Activated CD8-positive, alpha-beta memory T cell treated with anti-CD3 and anti-CD28 coated beads for 24 hours (primary cell): ENCODE data around the gene CATSPERD.
"Not testable (repeated sequence)": the region's sequence is repeated elsewhere in the genome, so short reads cannot be mapped to it uniquely, and the experiment has no call there.

Experiments used
- DNase-seq: peaks from one replicate; pipeline ENCODE4 v3.0.0-alpha.2; 2020

CATSPERD gene

GRCh38 chr19:5743630-5744029 lies 23.2 kb downstream of the CATSPERD start:
- DNase-seq = no peak

GRCh38 chr19:5744999-5745398 lies 24.6 kb downstream of the CATSPERD start:
- not testable (repeated sequence) for DNase-seq

- DNase-seq = not testable (repeated sequence)
Measured at GRCh38 chr19:5748920-5749319, 28.5 kb downstream of the CATSPERD start.

GRCh38 chr19:5749505-5749904 lies 29.1 kb downstream of the CATSPERD start:
- DNase-seq = no peak

GRCh38 chr19:5751709-5752108 lies 31.3 kb downstream of the CATSPERD start:
- no peak for DNase-seq

- no peak for DNase-seq
Measured at GRCh38 chr19:5753743-5754142, 33.3 kb downstream of the CATSPERD start.

- DNase-seq = no peak
Measured at GRCh38 chr19:5762608-5763217, 42.3 kb downstream of the CATSPERD start.

GRCh38 chr19:5765220-5765619 lies 44.8 kb downstream of the CATSPERD start:
- no peak for DNase-seq

GRCh38 chr19:5767949-5768348 lies 47.5 kb downstream of the CATSPERD start:
- no peak for DNase-seq

- DNase-seq = no peak
Measured at GRCh38 chr19:5772416-5772815, 52.0 kb downstream of the CATSPERD start.

GRCh38 chr19:5773276-5773675 lies 52.8 kb downstream of the CATSPERD start:
- no peak for DNase-seq

GRCh38 chr19:5774921-5775320 lies 54.5 kb downstream of the CATSPERD start:
- no peak for DNase-seq

GRCh38 chr19:5775668-5776309 lies 55.4 kb downstream of the CATSPERD start:
- DNase-seq = no peak

GRCh38 chr19:5778402-5778801 lies 58.0 kb downstream of the CATSPERD start:
- DNase-seq = no peak

GRCh38 chr19:5780916-5781315 lies 60.5 kb downstream of the CATSPERD start:
- not testable (repeated sequence) for DNase-seq

- DNase-seq = no peak
Measured at GRCh38 chr19:5782322-5782721, 61.9 kb downstream of the CATSPERD start.

- no peak for DNase-seq
Measured at GRCh38 chr19:5782945-5783919, 62.8 kb downstream of the CATSPERD start.

GRCh38 chr19:5784581-5785147 lies 64.2 kb downstream of the CATSPERD start, which contains the start of gene PRR22:
Gene PRR22 (minus strand): TSS chr19:5784746. CDS start chr19:5784660, 86 bp downstream.
- no peak for DNase-seq

GRCh38 chr19:5785423-5785822 lies 65.0 kb downstream of the CATSPERD start:
- DNase-seq = no peak

- no peak for DNase-seq
Measured at GRCh38 chr19:5786593-5787408, 66.4 kb downstream of the CATSPERD start.

- no peak for DNase-seq
Measured at GRCh38 chr19:5787409-5788182, 67.2 kb downstream of the CATSPERD start.
